Duodenal mucosa (tissue), 2 donors: ENCODE measurements around the gene NUDT3.
"Not testable (repeated sequence)": the region's sequence is repeated elsewhere in the genome, so short reads cannot be mapped to it uniquely, and the experiment has no call there.

ENCODE experiments used
- H3K27ac ChIP-seq: one replicate; pipeline ENCODE4 v1.7.0; 2013; ENCODE audit warnings: low read depth, low read length
- H3K27me3 ChIP-seq, 2 donors: one replicate each; pipeline ENCODE4 v1.7.0; 2013; ENCODE audit warnings: low read length in 2 of 2, control low read depth in 1 of 2; ENCODE audit not compliant: insufficient read depth in 2 of 2, control insufficient read depth in 1 of 2
- H3K36me3 ChIP-seq, 2 donors: one replicate each; pipeline ENCODE4 v1.7.0; 2013; ENCODE audit warnings: low read length in 2 of 2, control low read depth in 1 of 2; ENCODE audit not compliant: insufficient read depth in 2 of 2, control insufficient read depth in 1 of 2
- H3K4me1 ChIP-seq, 2 donors: one replicate each; pipeline ENCODE4 v1.7.0; 2013; ENCODE audit warnings: low read length in 2 of 2, control low read depth in 1 of 2; ENCODE audit not compliant: insufficient read depth in 2 of 2, control insufficient read depth in 1 of 2
- H3K4me3 ChIP-seq, 2 donors: one replicate each; pipeline ENCODE4 v1.7.0; 2013; ENCODE audit warnings: low read length in 2 of 2, low read depth in 1 of 2
- H3K9ac ChIP-seq, 2 donors: one replicate each; pipeline ENCODE4 v1.7.0; 2013; ENCODE audit warnings: low read length in 2 of 2, low read depth in 1 of 2
- H3K9me3 ChIP-seq, 2 donors: one replicate each; pipeline ENCODE4 v1.7.0; 2013; ENCODE audit warnings: low read length in 2 of 2, control low read depth in 1 of 2; ENCODE audit not compliant: control insufficient read depth in 1 of 2

NUDT3 gene

GRCh38 chr6:34269658-34270341, 122.7 kb downstream of the NUDT3 start:
- not testable (repeated sequence) for H3K4me3 ChIP-seq, H3K9me3 ChIP-seq, H3K9ac ChIP-seq, H3K27ac ChIP-seq, H3K27me3 ChIP-seq, H3K36me3 ChIP-seq, H3K4me1 ChIP-seq

- not testable (repeated sequence) for H3K27me3 ChIP-seq, H3K4me1 ChIP-seq, H3K36me3 ChIP-seq, H3K27ac ChIP-seq, H3K4me3 ChIP-seq, H3K9me3 ChIP-seq, H3K9ac ChIP-seq
Measured at GRCh38 chr6:34269132-34269531, 123.3 kb downstream of the NUDT3 start.

- H3K9ac ChIP-seq = no peak overlapping the region
- H3K9me3 ChIP-seq = no peaks in the 10 kb centered on the region
- no peaks in the 10 kb centered on the region for H3K27me3 ChIP-seq
- H3K4me1 ChIP-seq = no peaks in the 10 kb centered on the region
- H3K36me3 ChIP-seq = no peaks in the 10 kb centered on the region
- H3K4me3 ChIP-seq = no peak overlapping the region
- no peak overlapping the region for H3K27ac ChIP-seq
Measured at GRCh38 chr6:34267746-34268145, 124.7 kb downstream of the NUDT3 start.

GRCh38 chr6:34263484-34263883, 129.0 kb downstream of the NUDT3 start:
- not testable (repeated sequence) for H3K4me1 ChIP-seq

GRCh38 chr6:34260576-34261267, 131.7 kb downstream of the NUDT3 start:
- H3K9ac ChIP-seq = no peak overlapping the region
- no peaks in the 10 kb centered on the region for H3K9me3 ChIP-seq
- H3K4me1 ChIP-seq = no peaks in the 10 kb centered on the region
- H3K27me3 ChIP-seq = no peaks in the 10 kb centered on the region
- H3K27ac ChIP-seq = no peak overlapping the region
- no peaks in the 10 kb centered on the region for H3K36me3 ChIP-seq
- peak overlapping the region in 1 of 2 donors; percentile 28 for H3K4me3 ChIP-seq

More at GRCh38 chr6:34263484-34263883, 129.0 kb downstream of the NUDT3 start:
- H3K27me3 ChIP-seq, H3K4me3 ChIP-seq, H3K36me3 ChIP-seq, H3K9ac ChIP-seq, H3K9me3 ChIP-seq, H3K27ac ChIP-seq: not testable (repeated sequence)

- Histone ChIP-seq H3K36me3 (no peaks in the 10 kb centered on the region), H3K9ac (no peak overlapping the region), H3K27ac (no peak overlapping the region), H3K27me3 (no peaks in the 10 kb centered on the region), H3K4me1 (no peaks in the 10 kb centered on the region), H3K4me3 (no peak overlapping the region), H3K9me3 (no peaks in the 10 kb centered on the region)
Measured at GRCh38 chr6:34259529-34260069, 132.9 kb downstream of the NUDT3 start.

- H3K9ac ChIP-seq, H3K27ac ChIP-seq, H3K27me3 ChIP-seq, H3K4me3 ChIP-seq, H3K36me3 ChIP-seq, H3K9me3 ChIP-seq: not testable (repeated sequence)
- H3K4me1 ChIP-seq = peaks cover 7 to 20% of the 10 kb centered on the region in 2 donors
Measured at GRCh38 chr6:34252395-34252794, 140.1 kb downstream of the NUDT3 start.

- Histone ChIP-seq H3K4me3 (peak overlapping the region; percentile 85 to 86), H3K36me3 (peaks cover 0 to 5% of the 10 kb centered on the region in 2 donors), H3K27me3 (no peaks in the 10 kb centered on the region), H3K4me1 (peaks cover 8 to 24% of the 10 kb centered on the region in 2 donors), H3K9me3 (no peaks in the 10 kb centered on the region), H3K27ac (peak overlapping the region; percentile 80), H3K9ac (peak overlapping the region; percentile 79 to 95)
Measured at GRCh38 chr6:34249469-34250261, 142.8 kb downstream of the NUDT3 start.

GRCh38 chr6:34248727-34249468, 143.6 kb downstream of the NUDT3 start, which contains the start of gene SMIM29:
SMIM29 (minus strand) TSS chr6:34249006; CDS start chr6:34247791, 1,215 bp downstream.
- Histone ChIP-seq H3K9ac (peak within 1 kb of the TSS; percentile 90 to 95), H3K27me3 (no peaks in the 10 kb centered on the region), H3K36me3 (peaks cover 0 to 6% of the 10 kb centered on the region in 2 donors), H3K4me1 (peaks cover 14 to 30% of the 10 kb centered on the region in 2 donors), H3K27ac (peak within 1 kb of the TSS; percentile 83), H3K4me3 (peak within 1 kb of the TSS; percentile 85 to 98), H3K9me3 (no peaks in the 10 kb centered on the region)
